ENCODE results near the gene PIK3R4.

PIK3R4 gene

GRCh38 chr3:130772129-130772528, 25.5 kb upstream of the PIK3R4 start:
- H3K4me3 ChIP-seq (ENCODE audit: low read depth in 1 of 2, low read length in 2 of 2) = no peak overlapping the region
- no peaks in the 10 kb centered on the region for H3K9me3 ChIP-seq (ENCODE audit: control insufficient read depth in 1 of 2, low read length in 2 of 2)
- H3K27ac ChIP-seq (ENCODE audit: low read depth, low read length) = no peak overlapping the region
- H3K36me3 ChIP-seq (ENCODE audit: control insufficient read depth in 1 of 2, insufficient read depth in 2 of 2, low read length in 2 of 2) = no peaks in the 10 kb centered on the region
- H3K9ac ChIP-seq (ENCODE audit: low read depth in 1 of 2, low read length in 2 of 2) = no peak overlapping the region
- peaks cover 15 to 22% of the 10 kb centered on the region in 2 donors for H3K4me1 ChIP-seq (ENCODE audit: control insufficient read depth in 1 of 2, insufficient read depth in 2 of 2, low read length in 2 of 2)
- H3K27me3 ChIP-seq (ENCODE audit: control insufficient read depth in 1 of 2, insufficient read depth in 2 of 2, low read length in 2 of 2) = no peaks in the 10 kb centered on the region

GRCh38 chr3:130770644-130771043, 24.0 kb upstream of the PIK3R4 start:
- H3K4me3 ChIP-seq (ENCODE audit: low read depth in 1 of 2, low read length in 2 of 2) = no peak overlapping the region
- no peaks in the 10 kb centered on the region for H3K27me3 ChIP-seq (ENCODE audit: control insufficient read depth in 1 of 2, insufficient read depth in 2 of 2, low read length in 2 of 2)
- H3K9ac ChIP-seq (ENCODE audit: low read depth in 1 of 2, low read length in 2 of 2) = no peak overlapping the region
- peaks cover 15 to 22% of the 10 kb centered on the region in 2 donors for H3K4me1 ChIP-seq (ENCODE audit: control insufficient read depth in 1 of 2, insufficient read depth in 2 of 2, low read length in 2 of 2)
- H3K9me3 ChIP-seq (ENCODE audit: control insufficient read depth in 1 of 2, low read length in 2 of 2) = no peaks in the 10 kb centered on the region
- H3K36me3 ChIP-seq (ENCODE audit: control insufficient read depth in 1 of 2, insufficient read depth in 2 of 2, low read length in 2 of 2) = no peaks in the 10 kb centered on the region
- H3K27ac ChIP-seq (ENCODE audit: low read depth, low read length) = no peak overlapping the region

GRCh38 chr3:130761730-130762311, 15.2 kb upstream of the PIK3R4 start:
- no peak overlapping the region for H3K9ac ChIP-seq (ENCODE audit: low read depth in 1 of 2, low read length in 2 of 2)
- no peaks in the 10 kb centered on the region for H3K27me3 ChIP-seq (ENCODE audit: control insufficient read depth in 1 of 2, insufficient read depth in 2 of 2, low read length in 2 of 2)
- H3K36me3 ChIP-seq (ENCODE audit: control insufficient read depth in 1 of 2, insufficient read depth in 2 of 2, low read length in 2 of 2) = no peaks in the 10 kb centered on the region
- H3K4me1 ChIP-seq (ENCODE audit: control insufficient read depth in 1 of 2, insufficient read depth in 2 of 2, low read length in 2 of 2) = no peaks in the 10 kb centered on the region
- H3K9me3 ChIP-seq (ENCODE audit: control insufficient read depth in 1 of 2, low read length in 2 of 2) = no peaks in the 10 kb centered on the region
- no peak overlapping the region for H3K4me3 ChIP-seq (ENCODE audit: low read depth in 1 of 2, low read length in 2 of 2)
- H3K27ac ChIP-seq (ENCODE audit: low read depth, low read length) = no peak overlapping the region

GRCh38 chr3:130760922-130761321, 14.3 kb upstream of the PIK3R4 start:
- H3K9ac ChIP-seq (ENCODE audit: low read depth in 1 of 2, low read length in 2 of 2) = no peak overlapping the region
- H3K4me3 ChIP-seq (ENCODE audit: low read depth in 1 of 2, low read length in 2 of 2) = no peak overlapping the region
- H3K4me1 ChIP-seq (ENCODE audit: control insufficient read depth in 1 of 2, insufficient read depth in 2 of 2, low read length in 2 of 2) = no peaks in the 10 kb centered on the region
- no peaks in the 10 kb centered on the region for H3K27me3 ChIP-seq (ENCODE audit: control insufficient read depth in 1 of 2, insufficient read depth in 2 of 2, low read length in 2 of 2)
- no peaks in the 10 kb centered on the region for H3K9me3 ChIP-seq (ENCODE audit: control insufficient read depth in 1 of 2, low read length in 2 of 2)
- no peaks in the 10 kb centered on the region for H3K36me3 ChIP-seq (ENCODE audit: control insufficient read depth in 1 of 2, insufficient read depth in 2 of 2, low read length in 2 of 2)
- H3K27ac ChIP-seq (ENCODE audit: low read depth, low read length) = no peak overlapping the region

GRCh38 chr3:130759692-130760338, 13.2 kb upstream of the PIK3R4 start:
- Histone ChIP-seq H3K9ac (ENCODE audit: low read depth in 1 of 2, low read length in 2 of 2) (no peak overlapping the region), H3K36me3 (ENCODE audit: control insufficient read depth in 1 of 2, insufficient read depth in 2 of 2, low read length in 2 of 2) (no peaks in the 10 kb centered on the region), H3K9me3 (ENCODE audit: control insufficient read depth in 1 of 2, low read length in 2 of 2) (no peaks in the 10 kb centered on the region), H3K4me3 (ENCODE audit: low read depth in 1 of 2, low read length in 2 of 2) (no peak overlapping the region), H3K27me3 (ENCODE audit: control insufficient read depth in 1 of 2, insufficient read depth in 2 of 2, low read length in 2 of 2) (no peaks in the 10 kb centered on the region), H3K4me1 (ENCODE audit: control insufficient read depth in 1 of 2, insufficient read depth in 2 of 2, low read length in 2 of 2) (no peaks in the 10 kb centered on the region), H3K27ac (ENCODE audit: low read depth, low read length) (no peak overlapping the region)

GRCh38 chr3:130758624-130759369, 12.2 kb upstream of the PIK3R4 start:
- no peaks in the 10 kb centered on the region for H3K9me3 ChIP-seq (ENCODE audit: control insufficient read depth in 1 of 2, low read length in 2 of 2)
- H3K4me3 ChIP-seq (ENCODE audit: low read depth in 1 of 2, low read length in 2 of 2) = no peak overlapping the region
- no peaks in the 10 kb centered on the region for H3K27me3 ChIP-seq (ENCODE audit: control insufficient read depth in 1 of 2, insufficient read depth in 2 of 2, low read length in 2 of 2)
- H3K36me3 ChIP-seq (ENCODE audit: control insufficient read depth in 1 of 2, insufficient read depth in 2 of 2, low read length in 2 of 2) = no peaks in the 10 kb centered on the region
- no peak overlapping the region for H3K27ac ChIP-seq (ENCODE audit: low read depth, low read length)
- no peak overlapping the region for H3K9ac ChIP-seq (ENCODE audit: low read depth in 1 of 2, low read length in 2 of 2)
- H3K4me1 ChIP-seq (ENCODE audit: control insufficient read depth in 1 of 2, insufficient read depth in 2 of 2, low read length in 2 of 2) = no peaks in the 10 kb centered on the region

GRCh38 chr3:130757611-130758150, 11.1 kb upstream of the PIK3R4 start:
- Histone ChIP-seq H3K9me3 (ENCODE audit: control insufficient read depth in 1 of 2, low read length in 2 of 2) (no peaks in the 10 kb centered on the region), H3K9ac (ENCODE audit: low read depth in 1 of 2, low read length in 2 of 2) (no peak overlapping the region), H3K4me1 (ENCODE audit: control insufficient read depth in 1 of 2, insufficient read depth in 2 of 2, low read length in 2 of 2) (no peaks in the 10 kb centered on the region), H3K36me3 (ENCODE audit: control insufficient read depth in 1 of 2, insufficient read depth in 2 of 2, low read length in 2 of 2) (no peaks in the 10 kb centered on the region), H3K4me3 (ENCODE audit: low read depth in 1 of 2, low read length in 2 of 2) (no peak overlapping the region), H3K27ac (ENCODE audit: low read depth, low read length) (no peak overlapping the region), H3K27me3 (ENCODE audit: control insufficient read depth in 1 of 2, insufficient read depth in 2 of 2, low read length in 2 of 2) (no peaks in the 10 kb centered on the region)

- no peaks in the 10 kb centered on the region for H3K4me1 ChIP-seq (ENCODE audit: control insufficient read depth in 1 of 2, insufficient read depth in 2 of 2, low read length in 2 of 2)
- H3K36me3 ChIP-seq (ENCODE audit: control insufficient read depth in 1 of 2, insufficient read depth in 2 of 2, low read length in 2 of 2) = no peaks in the 10 kb centered on the region
- no peak overlapping the region for H3K4me3 ChIP-seq (ENCODE audit: low read depth in 1 of 2, low read length in 2 of 2)
- no peak overlapping the region for H3K9ac ChIP-seq (ENCODE audit: low read depth in 1 of 2, low read length in 2 of 2)
- no peak overlapping the region for H3K27ac ChIP-seq (ENCODE audit: low read depth, low read length)
- H3K9me3 ChIP-seq (ENCODE audit: control insufficient read depth in 1 of 2, low read length in 2 of 2) = no peaks in the 10 kb centered on the region
- no peaks in the 10 kb centered on the region for H3K27me3 ChIP-seq (ENCODE audit: control insufficient read depth in 1 of 2, insufficient read depth in 2 of 2, low read length in 2 of 2)
These were observed 9.0 kb upstream of the PIK3R4 start for GRCh38 chr3:130755666-130756065.

GRCh38 chr3:130748981-130749380, 2.4 kb upstream of the PIK3R4 start:
- H3K27me3 ChIP-seq (ENCODE audit: control insufficient read depth in 1 of 2, insufficient read depth in 2 of 2, low read length in 2 of 2) = no peaks in the 10 kb centered on the region
- peaks cover 10 to 13% of the 10 kb centered on the region in 2 donors for H3K4me1 ChIP-seq (ENCODE audit: control insufficient read depth in 1 of 2, insufficient read depth in 2 of 2, low read length in 2 of 2)
- H3K9ac ChIP-seq (ENCODE audit: low read depth in 1 of 2, low read length in 2 of 2) = no peak overlapping the region
- no peak overlapping the region for H3K27ac ChIP-seq (ENCODE audit: low read depth, low read length)
- no peaks in the 10 kb centered on the region for H3K36me3 ChIP-seq (ENCODE audit: control insufficient read depth in 1 of 2, insufficient read depth in 2 of 2, low read length in 2 of 2)
- H3K4me3 ChIP-seq (ENCODE audit: low read depth in 1 of 2, low read length in 2 of 2) = no peak overlapping the region
- no peaks in the 10 kb centered on the region for H3K9me3 ChIP-seq (ENCODE audit: control insufficient read depth in 1 of 2, low read length in 2 of 2)

GRCh38 chr3:130748467-130748861, 1.8 kb upstream of the PIK3R4 start:
- Histone ChIP-seq H3K27ac (ENCODE audit: low read depth, low read length) (no peak overlapping the region), H3K4me3 (ENCODE audit: low read depth in 1 of 2, low read length in 2 of 2) (peak overlapping the region; percentile 71 to 77), H3K27me3 (ENCODE audit: control insufficient read depth in 1 of 2, insufficient read depth in 2 of 2, low read length in 2 of 2) (no peaks in the 10 kb centered on the region), H3K36me3 (ENCODE audit: control insufficient read depth in 1 of 2, insufficient read depth in 2 of 2, low read length in 2 of 2) (peaks cover 0 to 3% of the 10 kb centered on the region in 2 donors), H3K4me1 (ENCODE audit: control insufficient read depth in 1 of 2, insufficient read depth in 2 of 2, low read length in 2 of 2) (peaks cover 16 to 18% of the 10 kb centered on the region in 2 donors), H3K9ac (ENCODE audit: low read depth in 1 of 2, low read length in 2 of 2) (peak overlapping the region in 1 of 2 donors; percentile 57), H3K9me3 (ENCODE audit: control insufficient read depth in 1 of 2, low read length in 2 of 2) (no peaks in the 10 kb centered on the region)
